Epithelial cell of proximal tubule (primary cell): ENCODE results near the gene FOXA3. TPM values are rescaled to one million over a fixed set of nuclear protein-coding genes. Genes with fewer than 3 reads are reported as not detected.

Experiments
- DNase-seq: peaks from one replicate; pipeline ENCODE4 v3.0.0-alpha.2; 2011; ENCODE audit warnings: low read depth
- H3K4me3 ChIP-seq: 2 replicates; pipeline ENCODE4 v1.5.1; 2011; ENCODE audit warnings: low read depth, mild to moderate bottlenecking, low read length
- CTCF ChIP-seq: conservative IDR thresholded peaks from 2 replicates; pipeline ENCODE4 v1.5.1; 2012; ENCODE audit warnings: low read depth, mild to moderate bottlenecking, low read length
- total RNA-seq: library from RNA; depleted of rRNA; stranded (reverse); fragments of >200 nt; gene quantifications from 2 replicates; pipeline ENCODE4 v1.2.3, GENCODE V29; 2015

FOXA3 gene
- total RNA-seq, 1 donor from 2014 or later = 2.8 TPM

DNA sequence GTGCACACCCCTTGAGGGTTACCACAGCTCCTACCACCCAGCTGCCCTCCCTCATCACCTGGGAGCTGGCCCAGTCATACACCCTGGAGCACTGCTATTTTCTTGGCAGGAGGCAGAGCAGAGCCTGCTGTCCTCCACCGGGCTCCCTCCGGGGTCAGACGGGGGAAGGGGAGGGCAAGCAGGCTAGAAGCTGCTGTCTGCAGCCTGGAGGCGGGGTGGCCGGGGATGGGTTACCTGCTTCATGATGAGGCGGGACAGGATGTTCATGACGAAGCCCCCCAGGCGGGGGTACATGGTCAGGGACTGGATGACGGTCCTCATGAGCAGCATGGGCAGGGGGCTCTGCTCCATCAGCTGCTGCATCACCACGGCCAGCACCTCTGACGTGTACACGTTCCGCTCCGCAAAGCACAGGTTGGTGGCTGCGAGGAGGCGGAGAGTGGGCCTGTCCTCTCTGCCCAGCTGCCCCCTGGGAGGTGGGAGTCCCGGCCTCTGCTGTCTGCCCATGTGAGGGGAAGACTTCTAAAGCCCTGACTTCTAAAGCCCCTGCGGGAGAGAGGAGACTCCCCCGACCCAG is 46.3 kb upstream of the FOXA3 start:
- no peak overlapping the region for H3K4me3 ChIP-seq
- TF ChIP-seq CTCF = no peak
- DNase-seq = no peak

- no peak for TF ChIP-seq CTCF
- no peak overlapping the region for H3K4me3 ChIP-seq
- no peak for DNase-seq
Measured at GRCh38 chr19:45819769-45820168, 44.4 kb upstream of the FOXA3 start.

DNA sequence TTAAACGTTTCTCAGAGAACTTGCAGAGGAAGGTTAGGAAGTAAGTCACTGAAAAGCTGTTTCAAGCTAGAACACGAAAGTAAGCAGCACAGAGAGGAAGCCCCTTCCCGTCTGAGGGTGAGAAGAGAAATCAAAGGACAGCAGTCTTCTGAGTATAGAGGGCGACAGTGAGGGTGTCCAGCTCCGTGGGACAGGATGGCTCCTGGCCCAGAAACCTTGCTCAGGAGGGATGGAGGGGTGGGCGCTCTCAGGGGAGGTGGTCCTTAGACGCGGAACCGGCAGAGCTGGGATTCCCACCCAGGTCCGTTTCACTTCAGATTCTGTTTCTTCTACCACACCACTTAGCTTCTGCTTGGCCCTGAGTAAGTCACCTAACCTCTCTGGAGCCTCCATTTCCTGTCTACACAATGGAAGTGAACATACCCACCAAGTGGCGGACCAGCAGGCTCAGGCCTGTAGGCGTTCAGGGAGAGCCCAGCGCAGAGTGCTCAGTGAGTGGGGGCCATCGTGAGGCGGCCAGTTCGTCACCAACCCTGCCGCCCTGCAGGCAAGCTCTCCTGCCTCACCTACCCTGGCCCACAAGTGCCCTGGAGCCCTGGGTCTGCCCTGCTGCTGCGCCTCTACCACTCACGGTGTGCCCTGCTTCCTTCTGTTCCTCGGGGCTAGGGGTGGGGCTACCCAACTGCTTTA is 43.6 kb upstream of the FOXA3 start:
- no peak for DNase-seq
- no peak overlapping the region for H3K4me3 ChIP-seq
- TF ChIP-seq CTCF = no peak

- DNase-seq = no peak
- H3K4me3 ChIP-seq = no peak overlapping the region
- no peak for TF ChIP-seq CTCF
Measured at GRCh38 chr19:45821103-45821521, 43.0 kb upstream of the FOXA3 start.

DNA sequence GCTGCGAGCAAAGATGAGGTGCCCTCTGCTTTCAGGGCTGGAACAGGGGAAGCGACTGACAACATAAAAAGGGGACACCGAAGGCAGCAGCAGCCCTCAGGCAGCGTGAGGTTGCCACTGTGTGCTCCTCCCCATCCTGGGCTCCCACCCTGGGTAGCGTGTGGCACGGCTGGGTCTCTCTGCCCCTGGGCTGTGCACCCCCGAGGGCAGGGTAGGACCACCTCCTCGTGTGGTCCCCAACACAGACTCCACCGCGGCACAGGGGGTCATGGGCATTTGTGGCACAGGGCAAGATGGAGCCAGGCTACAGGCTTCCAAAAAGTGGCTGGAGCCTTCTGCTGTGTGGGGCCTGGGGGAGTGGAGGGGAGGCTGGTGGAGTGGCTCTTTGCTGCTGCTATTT is 42.6 kb upstream of the FOXA3 start:
- H3K4me3 ChIP-seq = no peak overlapping the region
- no peak for TF ChIP-seq CTCF
- DNase-seq = no peak

DNA sequence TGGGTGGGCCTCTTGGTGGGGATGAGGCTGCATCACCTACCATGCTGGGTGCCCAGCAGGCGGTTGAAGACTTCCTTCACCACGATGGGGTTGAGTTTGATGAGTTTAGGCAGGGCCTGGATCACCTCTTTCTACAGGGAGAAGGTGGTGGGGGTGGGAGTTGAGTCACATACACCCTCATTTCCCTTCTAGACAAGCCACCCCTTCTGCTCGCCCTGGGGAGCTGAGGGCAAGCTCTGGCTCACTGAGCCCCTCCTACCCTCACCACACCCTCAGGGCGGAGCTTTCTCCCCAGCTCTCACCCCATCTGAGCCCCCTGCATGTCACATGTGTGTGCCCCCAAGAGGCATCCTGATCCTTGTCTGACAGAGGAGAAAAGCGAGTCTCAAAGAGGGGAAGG is 41.4 kb upstream of the FOXA3 start:
- no peak overlapping the region for H3K4me3 ChIP-seq
- no peak for DNase-seq
- TF ChIP-seq CTCF = no peak

- no peak for DNase-seq
- TF ChIP-seq CTCF = no peak
Measured at GRCh38 chr19:45823182-45823581, 40.9 kb upstream of the FOXA3 start.

More at GRCh38 chr19:45823182-45823581, 40.9 kb upstream of the FOXA3 start:
- no peak overlapping the region for H3K4me3 ChIP-seq
